ENCODE data around the gene HEXIM1.

HEXIM1 gene

DNA sequence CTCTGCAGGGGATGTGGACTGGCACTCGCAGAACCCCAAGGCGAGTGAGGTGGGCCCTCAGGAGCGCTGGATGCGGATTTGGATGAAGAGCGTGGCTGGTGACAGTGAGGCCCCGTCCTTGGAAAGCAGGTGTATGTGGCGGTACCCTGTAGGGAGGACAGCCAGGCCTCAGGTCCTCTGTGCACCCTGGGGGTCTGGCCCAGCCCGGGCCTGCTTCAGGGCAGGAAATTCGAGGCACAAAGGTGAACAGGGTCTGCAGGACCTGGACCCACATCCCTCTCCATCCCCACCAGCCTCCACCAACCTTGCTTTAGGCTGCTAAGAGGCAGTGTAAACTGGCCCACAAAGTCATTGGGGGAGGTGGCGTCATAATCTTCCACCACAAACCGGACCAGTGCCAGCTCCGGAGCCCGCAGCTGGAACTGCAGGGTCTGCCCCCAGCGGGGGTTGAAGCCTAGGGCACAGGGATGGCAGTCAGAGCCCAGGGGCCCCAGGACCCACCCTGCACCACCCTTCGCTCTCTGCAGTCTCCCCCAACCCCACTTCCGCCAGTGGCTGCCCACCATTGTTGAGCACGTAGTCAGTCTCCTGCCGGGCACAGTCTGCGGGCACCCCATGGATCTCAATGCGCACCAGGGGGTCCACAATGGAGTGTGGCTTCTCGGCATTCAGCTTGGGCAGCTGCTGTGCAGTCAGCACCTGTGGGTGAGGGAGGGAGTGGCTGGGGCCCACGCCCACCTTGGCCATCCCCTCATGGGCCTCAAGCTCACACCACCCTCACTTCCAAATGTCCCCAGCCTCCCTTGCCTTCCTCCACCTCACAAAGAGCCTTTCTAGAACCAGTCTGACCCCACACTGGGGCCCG is 35.5 kb upstream of the HEXIM1 start:
- no peak overlapping the region for H3K4me3 ChIP-seq (ENCODE audit: control insufficient read depth, low read depth, low read length)
- DNase-seq (ENCODE audit: low read depth) = no peak
- TF ChIP-seq, protein P1, sequence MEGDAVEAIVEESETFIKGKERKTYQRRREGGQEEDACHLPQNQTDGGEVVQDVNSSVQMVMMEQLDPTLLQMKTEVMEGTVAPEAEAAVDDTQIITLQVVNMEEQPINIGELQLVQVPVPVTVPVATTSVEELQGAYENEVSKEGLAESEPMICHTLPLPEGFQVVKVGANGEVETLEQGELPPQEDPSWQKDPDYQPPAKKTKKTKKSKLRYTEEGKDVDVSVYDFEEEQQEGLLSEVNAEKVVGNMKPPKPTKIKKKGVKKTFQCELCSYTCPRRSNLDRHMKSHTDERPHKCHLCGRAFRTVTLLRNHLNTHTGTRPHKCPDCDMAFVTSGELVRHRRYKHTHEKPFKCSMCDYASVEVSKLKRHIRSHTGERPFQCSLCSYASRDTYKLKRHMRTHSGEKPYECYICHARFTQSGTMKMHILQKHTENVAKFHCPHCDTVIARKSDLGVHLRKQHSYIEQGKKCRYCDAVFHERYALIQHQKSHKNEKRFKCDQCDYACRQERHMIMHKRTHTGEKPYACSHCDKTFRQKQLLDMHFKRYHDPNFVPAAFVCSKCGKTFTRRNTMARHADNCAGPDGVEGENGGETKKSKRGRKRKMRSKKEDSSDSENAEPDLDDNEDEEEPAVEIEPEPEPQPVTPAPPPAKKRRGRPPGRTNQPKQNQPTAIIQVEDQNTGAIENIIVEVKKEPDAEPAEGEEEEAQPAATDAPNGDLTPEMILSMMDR (IDR thresholded peaks at IDR 0.05; ENCODE audit: control insufficient read depth, insufficient read depth, low read depth, low read length, missing control alignments) = no peak

- TF ChIP-seq, protein P1 (IDR thresholded peaks at IDR 0.05; ENCODE audit: control insufficient read depth, insufficient read depth, low read depth, low read length, missing control alignments) = no peak
- DNase-seq (ENCODE audit: low read depth) = no peak
- no peak overlapping the region for H3K4me3 ChIP-seq (ENCODE audit: control insufficient read depth, low read depth, low read length)
Measured at GRCh38 chr17:45113424-45113754, 34.9 kb upstream of the HEXIM1 start.

DNA sequence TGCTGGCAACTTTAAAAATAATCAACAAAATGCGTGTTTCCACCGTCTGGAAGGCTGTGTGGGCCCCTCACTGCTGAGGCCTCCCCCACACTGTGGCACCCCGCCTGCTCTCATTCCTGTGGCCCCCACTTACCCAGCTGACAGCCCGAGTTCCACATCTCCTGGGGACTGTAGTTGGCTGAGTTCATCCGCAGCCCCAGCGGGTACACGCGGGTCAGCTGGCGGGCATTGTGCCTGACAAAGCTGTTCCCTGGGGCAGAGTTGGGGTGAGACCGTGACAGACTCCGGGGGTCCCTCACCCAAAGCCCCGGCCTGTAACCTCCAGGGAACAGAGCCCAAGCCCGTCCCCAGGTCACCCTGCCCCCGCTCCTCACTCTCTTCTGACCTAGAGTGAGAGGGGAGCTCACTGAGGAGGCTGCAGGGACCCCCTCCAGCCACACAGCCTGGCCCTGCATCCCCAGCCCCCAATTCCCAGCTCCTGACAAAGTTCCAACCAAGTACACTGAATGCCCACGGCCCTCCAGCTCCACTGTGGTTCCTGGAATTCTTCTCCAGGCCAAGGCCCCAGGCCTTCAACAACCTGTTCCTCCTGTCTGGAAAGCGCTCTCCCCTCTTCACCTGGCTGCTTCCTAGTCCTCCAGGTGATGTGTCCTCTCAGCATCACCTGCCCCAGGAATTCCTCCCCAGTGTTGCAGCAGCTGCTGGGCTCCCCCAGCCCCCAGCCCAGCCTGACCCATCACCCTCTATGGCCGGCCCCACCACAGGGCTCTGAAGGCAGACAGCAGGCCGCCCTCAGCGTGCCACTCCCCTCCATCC is 34.0 kb upstream of the HEXIM1 start:
- H3K4me3 ChIP-seq (ENCODE audit: control insufficient read depth, low read depth, low read length) = no peak overlapping the region
- no peak for DNase-seq (ENCODE audit: low read depth)
- TF ChIP-seq, protein P1 (IDR thresholded peaks at IDR 0.05; ENCODE audit: control insufficient read depth, insufficient read depth, low read depth, low read length, missing control alignments) = no peak

DNA sequence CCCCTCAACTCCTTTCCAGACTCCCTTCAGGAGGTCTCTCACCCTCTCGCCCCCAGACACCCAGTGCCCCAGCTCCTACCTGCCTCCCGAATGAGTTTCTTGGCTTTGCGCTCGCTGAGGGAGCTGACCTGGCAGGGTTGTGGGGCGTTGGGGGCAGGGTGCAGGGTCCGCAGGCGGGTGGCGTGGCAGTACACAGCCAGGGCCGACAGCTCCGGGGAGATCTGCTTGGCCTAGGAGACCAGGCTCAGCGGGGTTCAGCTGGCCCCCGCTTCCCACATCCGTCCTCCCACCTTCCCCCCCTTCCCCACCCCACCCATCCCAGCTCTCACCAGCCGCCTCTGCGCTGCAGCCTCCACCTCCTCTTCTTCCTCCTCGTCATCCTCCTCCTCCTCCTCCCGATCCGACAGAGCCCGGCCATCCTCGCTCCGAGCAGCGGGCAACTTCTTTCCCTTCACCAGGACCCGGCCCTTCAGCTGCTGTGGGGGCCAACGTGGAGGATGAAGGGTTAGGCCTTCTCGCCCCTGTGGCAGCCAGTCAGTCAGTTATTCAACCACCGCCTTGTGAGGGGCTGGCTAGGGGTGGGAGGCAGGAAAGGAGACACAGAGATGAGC is 33.2 kb upstream of the HEXIM1 start:
- TF ChIP-seq, protein P1 (IDR thresholded peaks at IDR 0.05; ENCODE audit: control insufficient read depth, insufficient read depth, low read depth, low read length, missing control alignments) = no peak
- no peak overlapping the region for H3K4me3 ChIP-seq (ENCODE audit: control insufficient read depth, low read depth, low read length)
- no peak for DNase-seq (ENCODE audit: low read depth)

GRCh38 chr17:45115871-45116270 is 32.4 kb upstream of the HEXIM1 start:
- TF ChIP-seq, protein P1 (IDR thresholded peaks at IDR 0.05; ENCODE audit: control insufficient read depth, insufficient read depth, low read depth, low read length, missing control alignments) = no peak
- H3K4me3 ChIP-seq (ENCODE audit: control insufficient read depth, low read depth, low read length) = no peak overlapping the region
- DNase-seq (ENCODE audit: low read depth) = no peak

DNA sequence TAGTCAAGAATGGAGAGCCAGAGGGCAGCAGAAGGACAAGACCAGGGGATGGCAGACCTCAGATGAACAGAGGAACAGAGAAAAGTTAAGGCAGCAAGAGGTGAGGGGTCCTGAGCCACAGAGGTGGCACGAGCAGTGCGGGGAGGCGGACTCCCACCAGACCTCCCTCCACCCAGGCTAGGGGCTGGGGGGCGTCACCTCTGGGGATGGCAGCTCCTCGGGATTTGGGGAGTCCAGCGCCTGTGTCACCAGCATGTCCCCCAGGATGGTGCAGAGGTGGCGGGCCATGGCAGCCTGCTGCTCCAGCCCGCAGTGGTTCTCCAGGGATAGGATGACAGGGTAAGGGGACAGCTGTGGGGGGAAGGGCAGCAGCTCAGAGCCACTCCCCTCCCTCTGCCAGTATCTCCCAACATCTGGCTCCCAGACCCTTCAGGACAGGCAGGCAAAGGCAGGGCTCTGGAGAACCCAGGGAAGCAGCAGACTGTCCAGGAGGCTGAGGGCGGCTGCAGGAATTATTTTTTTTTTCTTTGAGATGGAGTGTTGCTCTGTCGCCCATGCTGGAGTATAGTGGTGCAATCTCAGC is 31.8 kb upstream of the HEXIM1 start:
- TF ChIP-seq, protein P1 (IDR thresholded peaks at IDR 0.05; ENCODE audit: control insufficient read depth, insufficient read depth, low read depth, low read length, missing control alignments) = no peak
- no peak overlapping the region for H3K4me3 ChIP-seq (ENCODE audit: control insufficient read depth, low read depth, low read length)
- no peak for DNase-seq (ENCODE audit: low read depth)
